Suprapubic skin (tissue), 4 donors: ENCODE data around the gene TEX261.

Experiments used
- POLR2A ChIP-seq, 2 donors: fragments of 450-650 bp; IDR thresholded peaks; one replicate each; pipeline ENCODE4 v1.6.1; 2017; ENCODE audit warnings: antibody characterized with exemption in 2 of 2, mild to moderate bottlenecking in 2 of 2, moderate library complexity in 2 of 2
- POLR2AphosphoS5 ChIP-seq, 3 donors: sonication (generic); formaldehyde crosslinking; IDR thresholded peaks; one replicate each; pipeline ENCODE4 v1.6.1; 2017; ENCODE audit warnings: antibody characterized with exemption in 3 of 3

GRCh38 chr2:70964596-70965386 lies 29.9 kb downstream of the TEX261 start:
- TF ChIP-seq POLR2A (IDR thresholded peaks at IDR 0.05) (no peak), POLR2AphosphoS5 (IDR thresholded peaks at IDR 0.05) (no peak)
